SK-N-SH treated with all-trans-retinoic acid at 6 μM for 48 hours (cell line): ENCODE data around the gene IGF2R.

Experiments used
- ATAC-seq: fragments of 200-7000 bp; cut with Tn5 transposase; 3 replicates; pipeline ENCODE4 v1.9.1; 2020; ENCODE audit warnings: mild to moderate bottlenecking, moderate library complexity
- ARNTL ChIP-seq: fragments of 450-650 bp; formaldehyde crosslinking; IDR thresholded peaks from 2 replicates; pipeline ENCODE4 v1.5.0; 2020; ENCODE audit warnings: low read depth, mild to moderate bottlenecking, moderate library complexity, borderline replicate concordance
- BACH2 ChIP-seq: fragments of 250-450 bp; sonication (Bioruptor Pico); IDR thresholded peaks from 2 replicates; pipeline ENCODE4 v1.9.0; 2021; ENCODE audit warnings: mild to moderate bottlenecking, borderline replicate concordance
- CREB5 ChIP-seq: fragments of 250-450 bp; sonication (Bioruptor Pico); IDR thresholded peaks from 2 replicates; pipeline ENCODE4 v1.5.1; 2020; ENCODE audit warnings: low read depth, mild to moderate bottlenecking, moderate library complexity
- CSDC2 ChIP-seq: fragments of 250-450 bp; sonication (Bioruptor Pico); IDR thresholded peaks from 2 replicates; pipeline ENCODE4 v1.5.0; 2020; ENCODE audit warnings: mild to moderate bottlenecking, moderate library complexity
- CSRNP3 ChIP-seq: fragments of 250-450 bp; sonication (Bioruptor Pico); IDR thresholded peaks from 2 replicates; pipeline ENCODE4 v1.5.1; 2021; ENCODE audit warnings: mild to moderate bottlenecking, moderate library complexity
- ESRRG ChIP-seq: fragments of 250-450 bp; sonication (Bioruptor Pico); IDR thresholded peaks from 2 replicates; pipeline ENCODE4 v1.6.1; 2021; ENCODE audit warnings: mild to moderate bottlenecking
- GLIS3 ChIP-seq: fragments of 250-450 bp; sonication (Bioruptor Pico); IDR thresholded peaks from 2 replicates; pipeline ENCODE4 v1.5.0; 2020; ENCODE audit warnings: mild to moderate bottlenecking, moderate library complexity
- ISL1 ChIP-seq: fragments of 250-450 bp; sonication (Bioruptor Pico); IDR thresholded peaks from 2 replicates; pipeline ENCODE4 v2.1.2; 2022; ENCODE audit warnings: mild to moderate bottlenecking, moderate library complexity
- OSR1 ChIP-seq: fragments of 250-450 bp; sonication (Bioruptor Pico); IDR thresholded peaks from 2 replicates; pipeline ENCODE4 v1.8.0; 2022; ENCODE audit warnings: moderate library complexity, mild to moderate bottlenecking, inconsistent platforms
- PATZ1 ChIP-seq: fragments of 250-450 bp; sonication (Bioruptor Pico); IDR thresholded peaks from 2 replicates; pipeline ENCODE4 v1.8.0; 2020; ENCODE audit warnings: mild to moderate bottlenecking, moderate library complexity, borderline replicate concordance
- POU6F1 ChIP-seq: fragments of 250-450 bp; sonication (Bioruptor Pico); IDR thresholded peaks from 2 replicates; pipeline ENCODE4 v1.8.0; 2021; ENCODE audit warnings: low read depth, mild to moderate bottlenecking, moderate library complexity, borderline replicate concordance
- PPARA ChIP-seq: fragments of 250-450 bp; sonication (Bioruptor Pico); IDR thresholded peaks from 2 replicates; pipeline ENCODE4 v1.5.0; 2020; ENCODE audit warnings: mild to moderate bottlenecking, borderline replicate concordance
- RARB ChIP-seq: fragments of 250-450 bp; sonication (Bioruptor Pico); IDR thresholded peaks from 2 replicates; pipeline ENCODE4 v1.8.0; 2021; ENCODE audit warnings: mild to moderate bottlenecking, moderate library complexity
- SNAI2 ChIP-seq: fragments of 250-450 bp; sonication (Bioruptor Pico); IDR thresholded peaks from 2 replicates; pipeline ENCODE4 v1.5.0; 2020; ENCODE audit warnings: mild to moderate bottlenecking, moderate library complexity
- TCF4 ChIP-seq: fragments of 250-450 bp; sonication (Bioruptor Pico); IDR thresholded peaks from 2 replicates; pipeline ENCODE4 v1.8.0; 2021; ENCODE audit warnings: mild to moderate bottlenecking, moderate library complexity, borderline replicate concordance
- TOX ChIP-seq: fragments of 250-450 bp; sonication (Bioruptor Pico); IDR thresholded peaks from 2 replicates; pipeline ENCODE4 v1.8.0; 2021; ENCODE audit warnings: mild to moderate bottlenecking, moderate library complexity, borderline replicate concordance
- TSHZ2 ChIP-seq: fragments of 250-450 bp; sonication (Bioruptor Pico); IDR thresholded peaks from 2 replicates; pipeline ENCODE4 v1.5.0; 2020; ENCODE audit warnings: mild to moderate bottlenecking, moderate library complexity
- ZC3H10 ChIP-seq: fragments of 250-450 bp; sonication (Bioruptor Pico); IDR thresholded peaks from 2 replicates; pipeline ENCODE4 v1.5.1; 2021; ENCODE audit warnings: mild to moderate bottlenecking, moderate library complexity
- ZFP3 ChIP-seq: fragments of 250-450 bp; sonication (Bioruptor Pico); IDR thresholded peaks from 2 replicates; pipeline ENCODE4 v1.5.0; 2020; ENCODE audit warnings: mild to moderate bottlenecking, moderate library complexity
- ZFP30 ChIP-seq: fragments of 450-650 bp; formaldehyde crosslinking; IDR thresholded peaks from 2 replicates; pipeline ENCODE4 v1.5.0; 2022; ENCODE audit warnings: mild to moderate bottlenecking, moderate library complexity
- ZNF565 ChIP-seq: fragments of 450-650 bp; formaldehyde crosslinking; conservative IDR thresholded peaks from 2 replicates; pipeline ENCODE4 v1.5.0; 2020; ENCODE audit warnings: low read depth, mild to moderate bottlenecking, moderate library complexity
- ZNF70 ChIP-seq: fragments of 450-650 bp; formaldehyde crosslinking; IDR thresholded peaks from 2 replicates; pipeline ENCODE4 v1.5.0; 2020; ENCODE audit warnings: mild to moderate bottlenecking, moderate library complexity
- ZNF8 ChIP-seq: fragments of 450-650 bp; formaldehyde crosslinking; IDR thresholded peaks from 2 replicates; pipeline ENCODE4 v1.5.0; 2020; ENCODE audit warnings: mild to moderate bottlenecking, moderate library complexity

The IGF2R gene

GRCh38 chr6:159951772-159952171 lies 17.1 kb upstream of the IGF2R start (continued):
- TF ChIP-seq CREB5 (CRISPR knock-in tag) (no peak), OSR1 (CRISPR knock-in tag) (no peak), CSDC2 (CRISPR knock-in tag) (no peak), TOX (no peak), ZNF70 (CRISPR knock-in tag) (no peak), SNAI2 (CRISPR knock-in tag) (no peak), ZNF565 (CRISPR knock-in tag) (no peak), ARNTL (CRISPR knock-in tag) (no peak), ZC3H10 (CRISPR knock-in tag) (no peak), RARB (CRISPR knock-in tag) (no peak)

GRCh38 chr6:159952289-159953005 lies 16.4 kb upstream of the IGF2R start:
- no peak for ATAC-seq
- no peak for TF ChIP-seq OSR1 (CRISPR knock-in tag)
- no peak for TF ChIP-seq RARB (CRISPR knock-in tag)
- TF ChIP-seq PPARA: no peak
- no peak for TF ChIP-seq ZFP30 (CRISPR knock-in tag)
- TF ChIP-seq ARNTL (CRISPR knock-in tag): no peak
- no peak for TF ChIP-seq TCF4
- TF ChIP-seq ZNF8: no peak
- TF ChIP-seq ZNF70 (CRISPR knock-in tag): no peak
- TF ChIP-seq ISL1 (CRISPR knock-in tag): no peak
- no peak for TF ChIP-seq BACH2 (CRISPR knock-in tag)
- TF ChIP-seq CSDC2 (CRISPR knock-in tag): no peak
- TF ChIP-seq TSHZ2: no peak
- TF ChIP-seq ESRRG (CRISPR knock-in tag): no peak
- TF ChIP-seq CSRNP3: no peak
- no peak for TF ChIP-seq ZFP3 (CRISPR knock-in tag)
- TF ChIP-seq ZC3H10 (CRISPR knock-in tag): no peak

GRCh38 chr6:159953091-159953601 lies 15.7 kb upstream of the IGF2R start:
- TF ChIP-seq OSR1 (CRISPR knock-in tag): no peak
- no peak for TF ChIP-seq CSDC2 (CRISPR knock-in tag)
- TF ChIP-seq CREB5 (CRISPR knock-in tag): no peak
- TF ChIP-seq ZNF8: no peak
- no peak for TF ChIP-seq PPARA
- no peak for TF ChIP-seq ZNF70 (CRISPR knock-in tag)
- no peak for TF ChIP-seq GLIS3
- no peak for TF ChIP-seq PATZ1 (CRISPR knock-in tag)
- TF ChIP-seq TSHZ2: no peak
- TF ChIP-seq ZC3H10 (CRISPR knock-in tag): no peak
- no peak for TF ChIP-seq ISL1 (CRISPR knock-in tag)
- TF ChIP-seq SNAI2 (CRISPR knock-in tag): no peak
- no peak for TF ChIP-seq RARB (CRISPR knock-in tag)
- no peak for TF ChIP-seq TOX
- TF ChIP-seq TCF4: no peak
- no peak for TF ChIP-seq POU6F1
- TF ChIP-seq ZNF565 (CRISPR knock-in tag): no peak
- TF ChIP-seq ZFP3 (CRISPR knock-in tag): no peak
- no peak for ATAC-seq
